Activated CD4-positive, alpha-beta T cell treated with anti-CD3 and anti-CD28 coated beads for 36 hours (primary cell): ENCODE measurements around the gene EIF3K. TPM values are rescaled to one million over a fixed set of nuclear protein-coding genes. Genes with fewer than 3 reads are reported as not detected.
A peak's percentile ranks its signal among the peaks of the same experiment; 100 is the strongest.
"Not testable (repeated sequence)": the region's sequence is repeated elsewhere in the genome, so short reads cannot be mapped to it uniquely, and the experiment has no call there.

Experiments used
- ATAC-seq: fragments of 200-7000 bp; cut with Tn5 transposase; one replicate; pipeline ENCODE4 v1.10.0; 2021; ENCODE audit warnings: mild to moderate bottlenecking, moderate library complexity
- CTCF ChIA-PET: fragments of 350-600 bp; sonication (Branson Sonifier 250); formaldehyde crosslinking; loops from one replicate; lab custom pipeline; 2021; ENCODE audit warnings: antibody characterized with exemption; lab: Charles Lee
- POLR2A ChIA-PET: fragments of 350-600 bp; sonication (Branson Sonifier 250); formaldehyde crosslinking; loops from one replicate; lab custom pipeline; 2021; ENCODE audit warnings: antibody characterized with exemption, inconsistent platforms; lab: Charles Lee
- DNase-seq: peaks from one replicate; pipeline ENCODE4 v3.0.0-alpha.2; 2020
- H3K27ac Mint-ChIP-seq: one replicate; pipeline ENCODE4 v1.8.0; 2021; ENCODE audit warnings: mixed read lengths
- H3K27me3 Mint-ChIP-seq: one replicate; pipeline ENCODE4 v1.8.0; 2021; ENCODE audit warnings: mixed read lengths
- H3K36me3 Mint-ChIP-seq: one replicate; pipeline ENCODE4 v1.8.0; 2021; ENCODE audit warnings: low read depth, mixed read lengths
- H3K4me1 Mint-ChIP-seq: one replicate; pipeline ENCODE4 v1.8.0; 2021; ENCODE audit warnings: mixed read lengths
- H3K4me3 Mint-ChIP-seq: one replicate; pipeline ENCODE4 v1.8.0; 2021; ENCODE audit warnings: mild to moderate bottlenecking, moderate library complexity, mixed read lengths
- H3K9me3 Mint-ChIP-seq: one replicate; pipeline ENCODE4 v1.8.0; 2021; ENCODE audit warnings: low read depth, mixed read lengths
- intact Hi-C, 2 experiments: fragments of 100-400 bp; cut with DNase I in 1 of 2; cut with micrococcal nuclease in 1 of 2; formaldehyde crosslinking; loops; one replicate each; pipeline versions ENCODE4 v1.14.2 to v1.15.1; 2022 to 2024; cut with DNase I, micrococcal nuclease
- total RNA-seq, 2 experiments: library from RNA; stranded (reverse); gene quantifications; one replicate each; pipeline ENCODE4 v1.2.3, GENCODE V29; 2021

EIF3K gene
- total RNA-seq, 2 experiments from 2014 or later, result 269 to 297 TPM

GRCh38 chr19:38617764-38618589, 1.0 kb upstream of the EIF3K start, which contains the start of gene MAP4K1:
TSS of gene MAP4K1 (minus strand) at chr19:38617953. CDS start at chr19:38617895, 58 bp downstream.
- CTCF ChIA-PET, result interaction anchor here (0.7 to 3.6 kb wide), 14 partner anchors 12 to 251 kb away, joined by 3 to 31 read pairs (median 4); partner anchors contain the start of genes ACTN4 and FAM98C

GRCh38 chr19:38619361-38620174, 580 bp downstream of the EIF3K start:
- Mint-ChIP-seq H3K27ac (peak overlapping the region; percentile 99), H3K36me3 (peaks cover 47% of the 10 kb centered on the region), H3K9me3 (no peaks in the 10 kb centered on the region), H3K4me1 (peaks cover 40% of the 10 kb centered on the region), H3K4me3 (peak overlapping the region; percentile 100), H3K27me3 (no peaks in the 10 kb centered on the region)
- ATAC-seq, result no peak
- POLR2A ChIA-PET, result interaction anchor here (0.6 to 1.4 kb wide), 10 partner anchors 15 to 311 kb away, joined by 3 to 12 read pairs (median 4); partner anchors contain the start of genes ACTN4, ECH1, FAM98C and MRPS12
- intact Hi-C loops, result loop anchor here (1.0 to 5.0 kb wide), 15 partner anchors 15 to 771 kb away; partner anchors contain the start of genes PSMD8 (in 2 of the 2), ACTN4 (in 1 of the 2), ECH1 (in 1 of the 2) and FAM98C (in 1 of the 2)
- DNase-seq, result no peak
- CTCF ChIA-PET, result interaction anchor here (0.6 to 3.6 kb wide), 14 partner anchors 10 to 313 kb away, joined by 3 to 31 read pairs (median 4); partner anchors contain the start of genes ACTN4 and FAM98C

More at GRCh38 chr19:38617764-38618589, 1.0 kb upstream of the EIF3K start, which contains the start of gene MAP4K1:
- peak within 1 kb of the TSS; percentile 100 for H3K4me3 Mint-ChIP-seq
- no peaks in the 10 kb centered on the region for H3K27me3 Mint-ChIP-seq
- no peaks in the 10 kb centered on the region for H3K9me3 Mint-ChIP-seq
- DNase-seq, result peak; percentile 86
- H3K36me3 Mint-ChIP-seq, result peaks cover 41% of the 10 kb centered on the region
- H3K27ac Mint-ChIP-seq, result peak within 1 kb of the TSS; percentile 99
- intact Hi-C loops, result loop anchor here (1.0 to 5.0 kb wide), 14 partner anchors 29 to 773 kb away; partner anchors contain the start of genes FAM98C (in 2 of the 2), ACTN4 (in 1 of the 2), GGN (in 1 of the 2) and MED29 (in 1 of the 2)
- POLR2A ChIA-PET, result interaction anchor here (0.9 to 1.4 kb wide), 7 partner anchors 17 to 231 kb away, joined by 3 to 12 read pairs (median 4); partner anchors contain the start of genes ACTN4 and FAM98C
- peak; percentile 75 for ATAC-seq
- peaks cover 49% of the 10 kb centered on the region for H3K4me1 Mint-ChIP-seq

- DNase-seq (no peak), ATAC-seq (no peak)
- CTCF ChIA-PET, result interaction anchor here (0.5 to 1.2 kb wide), 3 partner anchors 10 to 352 kb away, joined by 3 to 5 read pairs (median 4); no protein-coding TSS in a partner anchor
- POLR2A ChIA-PET, result no interaction called here
- H3K9me3 Mint-ChIP-seq, result no peaks in the 10 kb centered on the region
- H3K4me1 Mint-ChIP-seq, result peaks cover 9% of the 10 kb centered on the region
- peaks cover 55% of the 10 kb centered on the region for H3K36me3 Mint-ChIP-seq
- H3K27ac Mint-ChIP-seq, result no peak overlapping the region
- intact Hi-C loops, result no loop called here
- no peak overlapping the region for H3K4me3 Mint-ChIP-seq
- H3K27me3 Mint-ChIP-seq, result no peaks in the 10 kb centered on the region
These were observed 5.8 kb downstream of the EIF3K start for GRCh38 chr19:38624822-38625221.

- H3K36me3 Mint-ChIP-seq, result peaks cover 55% of the 10 kb centered on the region
- intact Hi-C loops, result no loop called here
- H3K4me1 Mint-ChIP-seq, result peaks cover 2% of the 10 kb centered on the region
- peak overlapping the region; percentile 65 for H3K27ac Mint-ChIP-seq
- ChIA-PET CTCF (no interaction called here), POLR2A (no interaction called here)
- no peak for ATAC-seq
- no peaks in the 10 kb centered on the region for H3K27me3 Mint-ChIP-seq
- no peak overlapping the region for H3K4me3 Mint-ChIP-seq
- no peak for DNase-seq
- no peaks in the 10 kb centered on the region for H3K9me3 Mint-ChIP-seq
These were observed 7.4 kb downstream of the EIF3K start for GRCh38 chr19:38626401-38626800.

- DNase-seq, result no peak
- Mint-ChIP-seq H3K36me3 (peaks cover 43% of the 10 kb centered on the region), H3K9me3 (no peaks in the 10 kb centered on the region), H3K27me3 (no peaks in the 10 kb centered on the region), H3K4me1 (peaks cover 2% of the 10 kb centered on the region), H3K4me3 (no peak overlapping the region), H3K27ac (peak overlapping the region; percentile 33)
- CTCF ChIA-PET, result interaction anchor here (0.6 to 1.0 kb wide), 3 partner anchors 11 to 117 kb away, joined by 3 to 5 read pairs (median 3); partner anchors contain the start of gene EIF3K
- intact Hi-C loops, result no loop called here
- no peak for ATAC-seq
- POLR2A ChIA-PET, result no interaction called here
These were observed 10.6 kb downstream of the EIF3K start for GRCh38 chr19:38629568-38629967.

- ATAC-seq, CTCF ChIA-PET, DNase-seq, H3K9me3 Mint-ChIP-seq, H3K27me3 Mint-ChIP-seq, H3K27ac Mint-ChIP-seq, H3K4me3 Mint-ChIP-seq, POLR2A ChIA-PET, intact Hi-C loops: not testable (repeated sequence)
- Mint-ChIP-seq H3K36me3 (peaks cover 45% of the 10 kb centered on the region), H3K4me1 (peaks cover 15% of the 10 kb centered on the region)
These were observed 12.3 kb downstream of the EIF3K start for GRCh38 chr19:38631301-38631700.

GRCh38 chr19:38631811-38632475, 13.0 kb downstream of the EIF3K start:
- ATAC-seq, H3K4me3 Mint-ChIP-seq, intact Hi-C loops, H3K9me3 Mint-ChIP-seq, DNase-seq, H3K27me3 Mint-ChIP-seq, POLR2A ChIA-PET, H3K27ac Mint-ChIP-seq: not testable (repeated sequence)
- CTCF ChIA-PET, result interaction anchor here (0.8 kb wide), 1 partner anchor 116 kb away, joined by 7 read pairs; no protein-coding TSS in a partner anchor
- Mint-ChIP-seq H3K36me3 (peaks cover 43% of the 10 kb centered on the region), H3K4me1 (peaks cover 21% of the 10 kb centered on the region)

- CTCF ChIA-PET, result interaction anchor here (0.8 to 2.6 kb wide), 2 partner anchors 14 to 117 kb away, joined by 7 to 31 read pairs; partner anchors contain the start of genes EIF3K and MAP4K1
- Mint-ChIP-seq H3K36me3 (peaks cover 42% of the 10 kb centered on the region), H3K4me3 (no peak overlapping the region), H3K4me1 (peaks cover 28% of the 10 kb centered on the region), H3K27ac (no peak overlapping the region), H3K27me3 (no peaks in the 10 kb centered on the region), H3K9me3 (no peaks in the 10 kb centered on the region)
- ATAC-seq (no peak), DNase-seq (no peak)
- POLR2A ChIA-PET, result no interaction called here
- intact Hi-C loops, result no loop called here
These were observed 13.7 kb downstream of the EIF3K start for GRCh38 chr19:38632476-38633213.

GRCh38 chr19:38634757-38635482, 15.9 kb downstream of the EIF3K start:
- DNase-seq, result peak; percentile 84
- Mint-ChIP-seq H3K27me3 (no peaks in the 10 kb centered on the region), H3K9me3 (no peaks in the 10 kb centered on the region), H3K4me1 (peaks cover 28% of the 10 kb centered on the region), H3K36me3 (peaks cover 32% of the 10 kb centered on the region), H3K27ac (peak overlapping the region; percentile 90), H3K4me3 (no peak overlapping the region)
- no peak for ATAC-seq
- ChIA-PET POLR2A (interaction anchor here (0.7 to 1.0 kb wide), 4 partner anchors 12 to 232 kb away, joined by 3 to 4 read pairs (median 4); partner anchors contain the start of genes ACTN4, EIF3K and FAM98C), CTCF (interaction anchor here (0.5 to 3.5 kb wide), 36 partner anchors 9 to 625 kb away, joined by 3 to 32 read pairs (median 4); partner anchors contain the start of genes ACTN4, ECH1, EIF3K and FAM98C)
- intact Hi-C loops, result loop anchor here (1.0 kb wide), 4 partner anchors 16 to 232 kb away; partner anchors contain the start of genes FAM98C (in 2 of the 2) and EIF3K (in 1 of the 2)
